ENCODE data around the gene DHRS7. TPM values are rescaled to one million over a fixed set of nuclear protein-coding genes. Genes with fewer than 3 reads are reported as not detected.

The DHRS7 gene
- total RNA-seq, 1 donor from 2014 or later: 77.0 TPM

GRCh38 chr14:60188115-60188514 is 22.9 kb upstream of the DHRS7 start:
- no peak for FAIRE-seq

GRCh38 chr14:60184905-60185555 is 19.8 kb upstream of the DHRS7 start:
- FAIRE-seq: no peak

More at GRCh38 chr14:60188115-60188514, 22.9 kb upstream of the DHRS7 start:
- DNase-seq (ENCODE audit: low spot score in 2 of 2): no peak

GRCh38 chr14:60184146-60184904 is 19.1 kb upstream of the DHRS7 start:
- FAIRE-seq: peak; percentile 92
- DNase-seq (ENCODE audit: low spot score in 2 of 2): no peak

More at GRCh38 chr14:60184905-60185555, 19.8 kb upstream of the DHRS7 start:
- no peak for DNase-seq (ENCODE audit: low spot score in 2 of 2)

GRCh38 chr14:60183741-60184140 is 18.5 kb upstream of the DHRS7 start:
- DNase-seq (ENCODE audit: low spot score in 2 of 2) (no peak), FAIRE-seq (no peak)

GRCh38 chr14:60183138-60183537 is 17.9 kb upstream of the DHRS7 start:
- no peak for DNase-seq (ENCODE audit: low spot score in 2 of 2)
- FAIRE-seq: no peak

- DNase-seq (ENCODE audit: low spot score in 2 of 2): no peak
- no peak for FAIRE-seq
Measured at GRCh38 chr14:60179431-60179869, 14.3 kb upstream of the DHRS7 start.

GRCh38 chr14:60178820-60179219 is 13.6 kb upstream of the DHRS7 start:
- DNase-seq (ENCODE audit: low spot score in 2 of 2) (no peak), FAIRE-seq (peak; percentile 43)

GRCh38 chr14:60178164-60178563 is 13.0 kb upstream of the DHRS7 start:
- DNase-seq (ENCODE audit: low spot score in 2 of 2) (no peak), FAIRE-seq (no peak)

GRCh38 chr14:60175255-60175902 is 10.2 kb upstream of the DHRS7 start:
- no peak for FAIRE-seq

GRCh38 chr14:60174352-60175254 is 9.4 kb upstream of the DHRS7 start:
- FAIRE-seq: no peak
- no peak for DNase-seq (ENCODE audit: low spot score in 2 of 2)

More at GRCh38 chr14:60175255-60175902, 10.2 kb upstream of the DHRS7 start:
- no peak for DNase-seq (ENCODE audit: low spot score in 2 of 2)

- no peak for FAIRE-seq
- DNase-seq (ENCODE audit: low spot score in 2 of 2): no peak
Measured at GRCh38 chr14:60171690-60172089, 6.5 kb upstream of the DHRS7 start.

- DNase-seq (ENCODE audit: low spot score in 2 of 2) (no peak), FAIRE-seq (no peak)
Measured at GRCh38 chr14:60170948-60171347, 5.8 kb upstream of the DHRS7 start.

GRCh38 chr14:60169722-60170121 is 4.5 kb upstream of the DHRS7 start:
- DNase-seq (ENCODE audit: low spot score in 2 of 2) (no peak), FAIRE-seq (no peak)

- DNase-seq (ENCODE audit: low spot score in 2 of 2) (no peak), FAIRE-seq (no peak)
Measured at GRCh38 chr14:60166142-60166541, 944 bp upstream of the DHRS7 start.

GRCh38 chr14:60165547-60165876 is 314 bp upstream of the DHRS7 start:
- FAIRE-seq: no peak
- DNase-seq (ENCODE audit: low spot score in 2 of 2): no peak

GRCh38 chr14:60164404-60164711 is 840 bp downstream of the DHRS7 start:
- FAIRE-seq: no peak

GRCh38 chr14:60163693-60164092 is 1.5 kb downstream of the DHRS7 start:
- DNase-seq (ENCODE audit: low spot score in 2 of 2) (peak in 1 of 2 donors; percentile 17), FAIRE-seq (no peak)

More at GRCh38 chr14:60164404-60164711, 840 bp downstream of the DHRS7 start:
- no peak for DNase-seq (ENCODE audit: low spot score in 2 of 2)

- DNase-seq (ENCODE audit: low spot score in 2 of 2) (no peak), FAIRE-seq (no peak)
Measured at GRCh38 chr14:60161196-60162107, 3.7 kb downstream of the DHRS7 start.

GRCh38 chr14:60160422-60160821 is 4.8 kb downstream of the DHRS7 start:
- DNase-seq (ENCODE audit: low spot score in 2 of 2) (no peak), FAIRE-seq (no peak)

- DNase-seq (ENCODE audit: low spot score in 2 of 2) (no peak), FAIRE-seq (no peak)
Measured at GRCh38 chr14:60154671-60155070, 10.5 kb downstream of the DHRS7 start.

Data from frontal cortex (tissue), 4 donors.